HG02642 (cell line): ENCODE data around the gene SLC2A9.

Experiments used
- ATAC-seq: cut with Tn5 transposase; IDR thresholded peaks from one replicate; pipeline ENCODE4 v1.9.1; 2021; ENCODE audit warnings: mild to moderate bottlenecking; ENCODE audit not compliant: unreplicated experiment, poor library complexity

Gene SLC2A9

DNA sequence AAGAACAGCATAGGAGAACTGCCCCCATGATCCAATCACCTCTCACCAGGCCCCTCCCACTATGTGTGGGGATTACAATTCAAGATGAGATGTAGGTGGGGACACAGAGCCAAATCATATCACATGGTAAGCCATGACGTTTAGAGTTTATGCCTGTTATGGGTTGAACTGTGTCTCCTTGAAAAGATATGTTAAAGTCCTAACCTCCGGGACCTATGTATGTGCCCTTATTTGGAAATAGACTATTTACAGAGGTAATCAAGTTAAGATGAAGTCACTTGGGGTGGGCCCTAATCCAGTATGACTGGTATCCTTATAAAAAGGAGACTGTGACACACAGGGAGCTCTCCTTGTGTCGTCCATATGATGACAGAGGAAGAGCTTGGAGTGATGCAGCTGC lies 25.2 kb upstream of the SLC2A9 start:
- ATAC-seq = no peak

DNA sequence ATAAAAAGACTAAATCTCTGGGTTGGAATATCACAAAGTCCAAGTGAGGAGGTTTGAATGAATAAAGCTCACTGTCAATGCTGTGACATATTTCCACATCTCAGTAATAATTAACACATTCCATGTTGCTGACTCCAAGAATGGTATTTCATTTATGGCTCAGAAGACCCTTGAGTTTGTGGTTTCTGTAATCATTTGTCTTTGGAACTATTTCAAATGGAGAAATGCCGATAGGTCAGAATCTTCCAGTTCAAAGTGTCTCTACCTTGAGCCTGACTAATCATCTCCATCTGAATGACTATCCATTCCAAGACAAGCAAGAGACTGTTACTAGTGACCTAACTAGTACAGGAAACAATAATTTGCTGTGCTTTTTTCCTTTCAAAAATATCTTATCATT lies 24.2 kb upstream of the SLC2A9 start:
- no peak for ATAC-seq

- no peak for ATAC-seq
Measured at GRCh38 chr4:10041036-10041435, 19.7 kb upstream of the SLC2A9 start.

- ATAC-seq = no peak
Measured at GRCh38 chr4:10040049-10040892, 19.0 kb upstream of the SLC2A9 start.

- no peak for ATAC-seq
Measured at GRCh38 chr4:10036807-10037342, 15.6 kb upstream of the SLC2A9 start.

- ATAC-seq = no peak
Measured at GRCh38 chr4:10035130-10035529, 13.8 kb upstream of the SLC2A9 start.

GRCh38 chr4:10034612-10035104 lies 13.4 kb upstream of the SLC2A9 start:
- ATAC-seq = no peak

DNA sequence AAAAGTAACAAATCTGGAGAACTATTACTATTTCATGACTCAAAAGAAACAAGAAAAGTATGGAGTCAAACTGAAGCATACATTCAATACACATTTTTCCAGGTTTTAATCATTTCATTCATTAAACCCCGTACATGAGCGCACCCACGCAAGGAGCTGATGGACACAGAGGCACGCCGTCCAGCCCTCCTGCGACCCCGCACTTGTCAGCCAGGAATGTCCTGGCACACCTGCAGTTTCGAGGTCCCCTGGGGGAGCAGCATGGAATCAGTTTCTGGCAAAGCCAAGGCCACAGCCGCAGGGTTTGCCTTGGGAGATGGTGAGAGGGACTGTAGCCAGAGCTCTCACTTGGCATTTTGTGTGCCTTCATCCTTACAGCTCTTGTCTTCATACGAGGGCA lies 12.8 kb upstream of the SLC2A9 start:
- ATAC-seq = no peak

- peak; percentile 64 for ATAC-seq
Measured at GRCh38 chr4:10033191-10033881, 12.0 kb upstream of the SLC2A9 start.

DNA sequence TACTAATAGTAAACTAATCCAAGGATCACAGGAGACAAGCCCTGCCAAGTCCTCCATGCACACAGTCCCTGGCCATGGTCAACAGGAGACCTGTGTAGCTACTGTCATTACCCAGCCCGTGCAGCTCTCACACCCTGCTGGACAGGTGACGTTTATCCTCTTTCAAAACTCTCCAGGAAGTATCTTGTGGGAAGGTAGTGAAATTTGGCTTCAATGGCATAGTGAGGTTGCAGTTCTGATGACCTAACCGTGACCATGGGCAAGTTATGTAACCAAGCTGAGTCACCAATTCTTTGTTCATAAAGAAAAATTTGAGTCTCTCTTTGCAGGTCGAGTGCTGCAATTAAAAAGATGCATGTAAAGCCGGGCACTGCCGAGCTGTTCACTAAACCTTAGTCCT lies 11.3 kb upstream of the SLC2A9 start:
- no peak for ATAC-seq

- no peak for ATAC-seq
Measured at GRCh38 chr4:10031668-10032590, 10.6 kb upstream of the SLC2A9 start.

GRCh38 chr4:10030972-10031667 lies 9.8 kb upstream of the SLC2A9 start:
- ATAC-seq = no peak

DNA sequence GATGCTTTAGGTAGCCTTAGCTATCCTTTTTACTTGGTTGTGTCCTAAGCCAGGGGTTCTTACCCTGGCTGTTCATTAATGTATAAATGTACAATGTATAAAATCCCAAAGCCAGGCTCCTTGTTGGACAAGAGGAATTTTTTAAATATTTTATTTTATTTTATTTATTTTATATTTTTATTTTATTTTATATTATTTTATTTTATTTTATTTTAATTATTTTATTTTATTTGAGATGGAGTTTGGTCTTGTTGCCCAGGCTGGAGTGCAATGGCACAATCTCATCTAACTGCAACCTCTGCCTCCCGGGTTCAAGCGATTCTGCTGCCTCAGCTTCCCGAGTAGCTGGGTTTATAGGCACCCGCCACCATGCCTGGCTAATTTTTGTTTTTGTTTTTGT lies 8.1 kb upstream of the SLC2A9 start:
- no peak for ATAC-seq

DNA sequence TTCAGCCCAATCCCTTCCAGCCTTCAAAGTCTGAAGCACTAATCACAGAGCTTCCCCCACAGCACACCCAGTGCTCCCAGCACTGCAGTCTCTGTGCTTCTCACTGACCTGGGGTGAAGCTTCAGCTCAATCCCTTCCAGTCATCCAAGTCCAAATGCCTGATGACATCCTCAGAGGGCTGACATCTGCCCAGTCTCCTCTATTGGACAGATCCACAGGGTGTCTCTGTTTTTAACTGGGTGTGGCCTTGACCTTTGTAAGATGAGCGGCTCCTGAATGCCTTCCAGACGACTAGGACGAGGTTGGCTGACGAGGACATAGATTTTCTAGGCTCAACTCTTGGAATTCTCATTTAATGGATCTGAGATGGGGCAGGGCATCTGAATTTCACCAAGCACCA lies 7.6 kb upstream of the SLC2A9 start:
- no peak for ATAC-seq

DNA sequence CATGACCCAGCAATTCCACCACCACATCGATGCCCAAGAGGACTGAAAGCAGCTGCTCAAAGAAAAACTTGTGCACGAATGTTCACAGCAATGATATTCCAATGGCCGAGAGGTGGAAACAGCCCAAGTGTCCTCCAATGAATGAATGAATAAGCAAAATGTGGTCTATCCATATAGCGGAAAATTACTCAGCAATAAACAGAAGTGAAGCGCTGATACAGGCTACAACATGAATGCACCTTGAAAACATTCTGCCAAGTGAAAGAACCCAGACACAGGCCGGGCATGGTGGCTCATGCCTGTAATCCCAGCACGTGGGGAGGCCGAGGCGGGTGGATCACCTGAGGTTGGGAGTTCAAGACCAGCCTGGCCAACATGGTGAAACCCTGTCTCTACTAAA lies 5.2 kb upstream of the SLC2A9 start:
- ATAC-seq = no peak

DNA sequence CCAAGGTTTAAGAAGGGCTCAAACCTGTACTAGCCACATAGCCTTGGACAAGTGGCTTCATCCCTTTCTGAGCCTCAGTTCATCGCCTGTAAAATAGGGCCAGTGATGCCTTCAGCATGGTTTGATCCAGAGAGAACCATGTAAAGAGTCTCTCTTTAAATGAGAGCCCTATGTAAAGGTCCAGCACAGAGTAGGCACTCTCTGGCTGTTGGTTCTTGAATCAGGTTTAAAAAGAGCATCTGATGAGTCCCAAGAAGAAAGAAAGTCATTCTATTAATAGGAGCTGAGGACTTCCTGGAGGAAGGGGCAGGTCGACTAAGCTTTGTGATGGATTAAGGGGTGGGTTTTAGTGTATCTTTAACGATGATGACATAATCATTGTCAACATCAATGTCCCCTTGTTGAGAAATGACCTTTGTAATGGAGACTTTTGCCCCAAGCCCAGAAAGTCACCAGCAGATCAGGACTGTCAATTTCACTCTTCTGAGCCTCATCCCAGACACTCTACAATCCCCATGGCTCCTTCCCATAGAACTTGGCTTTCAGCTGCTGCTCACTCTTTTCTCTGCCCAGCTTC lies 4.0 kb upstream of the SLC2A9 start:
- no peak for ATAC-seq

- ATAC-seq = no peak
Measured at GRCh38 chr4:10024303-10024702, 3.0 kb upstream of the SLC2A9 start.

DNA sequence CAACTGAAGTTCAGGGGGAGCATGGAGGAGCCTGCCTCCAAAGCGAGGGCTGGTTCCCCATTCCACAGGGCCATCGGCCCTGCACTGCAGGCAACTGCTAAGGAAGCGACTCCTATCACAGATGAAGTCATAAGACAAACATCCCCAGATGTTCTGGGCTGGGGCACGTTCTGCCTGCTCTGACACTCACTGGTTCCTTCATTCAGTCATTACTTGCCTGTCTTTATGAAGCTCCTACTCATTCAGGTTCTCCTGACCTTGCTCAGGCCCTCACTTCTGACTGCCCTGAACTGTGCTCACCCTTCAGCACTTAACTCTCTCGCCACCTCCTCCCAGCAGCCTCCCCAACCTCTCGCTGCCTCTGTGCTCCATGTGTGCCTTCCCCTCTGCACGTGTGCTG lies 2.5 kb upstream of the SLC2A9 start:
- ATAC-seq = no peak

DNA sequence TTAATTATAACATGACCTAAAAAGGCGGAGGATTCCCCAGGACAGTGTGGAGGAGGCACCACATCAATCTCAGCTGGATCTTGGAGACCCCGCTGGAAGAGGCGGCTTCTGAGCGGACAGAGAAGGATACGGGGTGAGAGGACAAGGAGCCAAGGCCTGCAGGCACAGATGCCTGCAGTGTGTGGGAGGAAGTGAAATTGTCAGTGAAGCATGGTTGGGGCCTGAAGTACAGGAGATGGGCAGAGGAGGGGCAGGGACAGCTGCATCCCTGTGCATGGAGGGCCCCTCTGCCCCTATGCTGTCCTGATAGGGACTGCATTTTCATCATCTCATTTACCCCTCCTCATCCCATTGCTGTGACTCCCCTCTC lies 1.7 kb upstream of the SLC2A9 start:
- ATAC-seq = no peak
